DMS 273 treated with DMSO at 0.1 percent for 48 hours (cell line): ENCODE measurements around the gene PKLR.
"Not testable (repeated sequence)": the region's sequence is repeated elsewhere in the genome, so short reads cannot be mapped to it uniquely, and the experiment has no call there.

Experiments used
- DNase-seq: peaks from one replicate; lab custom pipeline; 2025; lab: John Stamatoyannopoulos, UW

PKLR gene

DNA sequence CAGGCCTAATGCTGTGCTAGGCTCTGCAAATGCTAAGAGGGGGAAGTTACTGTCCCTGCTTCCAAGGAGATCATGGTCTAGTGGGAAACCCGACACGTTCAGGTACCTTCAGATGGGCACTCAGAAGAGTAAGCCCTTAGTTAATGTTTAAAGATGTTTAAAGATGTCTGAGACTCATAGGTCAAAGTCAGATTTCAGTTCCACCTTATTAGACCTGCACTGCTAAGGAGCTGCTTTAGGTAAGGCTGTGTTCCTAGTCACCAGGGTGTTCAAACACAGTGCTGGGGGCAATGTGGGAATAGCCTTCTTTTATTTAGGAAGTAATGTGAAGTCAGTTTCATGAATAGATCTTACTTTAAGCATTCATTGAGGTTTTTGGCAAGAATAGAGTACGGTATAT lies 15.7 kb upstream of the PKLR start:
- DNase-seq = no peak

DNA sequence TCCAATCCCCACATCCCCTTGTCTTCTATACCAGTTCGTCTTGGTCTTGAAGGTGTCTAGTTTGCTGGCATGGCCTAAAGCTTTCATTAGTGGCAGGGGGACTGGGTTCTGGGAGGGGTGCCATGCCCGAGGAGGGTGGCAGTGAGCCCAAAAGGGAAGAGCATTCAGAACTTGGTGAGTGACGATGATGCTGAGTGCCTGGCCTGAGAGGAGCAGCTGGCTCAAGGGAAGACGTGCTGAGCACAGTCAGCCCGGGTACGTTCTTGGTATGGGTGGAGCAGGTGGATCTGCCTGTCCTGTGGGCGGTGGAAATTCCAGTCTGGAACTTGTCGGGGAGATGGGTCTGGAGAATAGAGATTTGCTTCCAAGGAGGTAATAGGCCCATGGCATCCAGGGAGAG lies 12.0 kb upstream of the PKLR start:
- no peak for DNase-seq

GRCh38 chr1:155309423-155310021 lies 8.3 kb upstream of the PKLR start:
- DNase-seq = no peak

GRCh38 chr1:155308493-155309422 lies 7.5 kb upstream of the PKLR start, which contains the start of gene FDPS:
Gene FDPS, plus strand, starts transcription at chr1:155308866. Its CDS starts 924 bp downstream, at chr1:155309790.
- peak; percentile 99 for DNase-seq

DNA sequence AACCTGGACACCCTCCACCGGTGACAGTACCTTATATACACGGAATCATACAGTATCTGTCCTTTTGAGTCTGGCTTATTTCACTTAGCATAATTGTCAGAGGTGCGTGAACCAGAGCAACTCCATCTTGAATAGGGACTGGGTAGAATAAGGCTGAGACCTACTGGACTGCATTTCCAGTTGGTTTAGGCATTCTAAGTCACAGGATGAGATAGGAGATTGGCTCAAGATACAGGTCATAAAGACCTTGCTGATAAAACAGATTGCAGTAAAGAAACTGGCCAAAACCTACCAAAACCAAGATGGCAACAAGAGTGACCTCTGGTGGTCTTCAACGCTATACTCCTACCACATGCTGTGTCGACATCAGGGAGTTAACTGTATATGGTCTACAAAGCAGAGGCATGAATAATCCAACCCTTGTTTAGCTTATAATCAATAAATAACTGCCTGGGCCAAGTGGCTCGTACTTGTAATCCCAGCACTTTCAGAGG lies 6.1 kb upstream of the PKLR start:
- peak; percentile 43 for DNase-seq

- no peak for DNase-seq
Measured at GRCh38 chr1:155305881-155306391, 4.7 kb upstream of the PKLR start.

- no peak for DNase-seq
Measured at GRCh38 chr1:155304558-155305063, 3.4 kb upstream of the PKLR start.

DNA sequence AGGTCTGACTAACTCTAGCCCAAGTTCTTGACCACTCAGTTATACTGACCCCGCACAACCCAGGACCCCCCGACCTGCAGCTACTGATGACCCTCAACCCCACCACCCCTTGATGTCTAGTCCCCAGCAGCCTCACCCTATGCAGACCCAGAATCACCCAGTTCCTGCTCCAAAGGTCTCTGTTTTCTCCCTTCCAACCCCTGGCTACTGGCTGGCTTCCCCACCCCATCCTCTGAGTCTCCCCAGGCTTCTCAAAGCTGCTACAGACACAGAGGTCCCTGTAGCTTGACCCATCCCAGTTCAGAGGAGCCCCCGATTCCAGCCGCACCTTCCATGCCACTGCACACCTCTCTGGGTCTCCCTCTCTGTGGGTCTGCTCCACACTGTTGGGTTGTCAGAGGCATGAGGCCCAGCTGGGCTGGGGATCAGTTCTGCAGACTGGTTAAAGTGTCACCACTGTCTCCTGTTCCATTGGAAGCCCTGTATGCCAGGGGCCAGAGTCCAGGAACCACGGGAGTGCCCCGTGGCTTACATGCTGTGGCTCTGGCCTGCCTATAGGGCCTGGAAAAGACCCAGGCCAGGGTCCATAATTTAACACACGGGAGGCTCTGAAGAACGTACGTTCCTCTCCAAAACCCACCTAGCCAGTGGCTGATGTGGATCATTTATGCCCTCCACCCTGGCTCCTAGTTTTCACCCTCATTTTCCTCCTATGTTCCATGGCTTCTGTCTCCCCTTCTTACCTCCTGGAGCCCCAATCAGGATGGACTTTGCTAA lies 497 bp downstream of the PKLR start:
- no peak for DNase-seq

DNA sequence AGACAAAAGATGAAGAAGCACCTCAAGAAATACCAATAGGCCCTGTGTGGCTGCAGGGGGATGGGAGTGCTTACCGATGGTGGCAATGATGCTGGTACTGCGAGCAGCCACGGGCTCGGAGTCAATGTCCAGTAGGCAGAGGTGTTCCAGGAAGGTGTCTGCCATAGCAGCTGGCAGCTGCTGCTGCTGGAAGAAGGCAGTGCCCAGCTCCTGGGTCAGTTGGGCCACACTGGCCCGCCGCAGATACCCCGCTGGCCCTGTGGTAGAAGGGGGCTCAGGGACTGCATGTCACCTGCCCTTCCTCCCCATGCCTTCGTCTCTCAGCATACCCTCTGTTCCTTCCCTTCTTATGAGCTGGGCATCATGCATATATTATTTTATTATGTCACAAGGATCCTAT lies 1.2 kb downstream of the PKLR start:
- DNase-seq = no peak

GRCh38 chr1:155297384-155297783 lies 3.9 kb downstream of the PKLR start:
- no peak for DNase-seq

DNA sequence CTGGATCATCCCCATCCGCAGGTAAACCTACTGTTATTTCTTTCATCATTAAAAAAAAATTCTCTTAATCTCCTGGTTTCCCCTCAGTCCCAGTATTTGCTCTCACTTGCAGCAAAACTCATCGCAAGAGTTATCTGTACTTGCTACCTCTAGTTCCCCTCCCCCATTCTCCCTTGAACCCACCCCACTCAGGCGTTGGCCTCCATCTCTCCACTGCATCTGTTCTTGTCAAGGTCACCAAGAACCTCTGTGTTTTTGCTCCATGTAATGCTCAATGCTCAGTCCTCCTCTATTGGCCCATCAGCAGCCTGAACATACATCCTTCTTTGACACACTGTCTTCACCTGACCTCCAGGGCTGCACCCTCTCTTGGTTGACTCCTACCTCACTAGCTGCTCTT lies 4.6 kb downstream of the PKLR start:
- no peak for DNase-seq

DNA sequence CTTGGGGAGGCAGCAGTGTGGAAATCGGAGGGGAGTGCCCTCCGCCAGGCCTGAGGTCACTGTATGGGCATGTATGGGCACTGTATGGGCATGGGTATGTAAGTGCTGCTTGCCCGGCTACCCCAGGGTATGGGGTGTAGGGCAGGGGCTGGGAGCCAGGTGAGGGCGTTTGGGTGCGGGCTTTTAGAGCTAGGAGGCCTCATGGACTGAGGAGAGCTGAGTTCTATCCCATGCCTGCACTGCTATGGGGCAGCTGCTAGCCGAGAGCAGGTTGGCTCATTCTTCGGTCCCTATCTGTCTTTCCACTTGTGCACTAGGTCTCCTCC lies 5.3 kb downstream of the PKLR start:
- DNase-seq = no peak

DNA sequence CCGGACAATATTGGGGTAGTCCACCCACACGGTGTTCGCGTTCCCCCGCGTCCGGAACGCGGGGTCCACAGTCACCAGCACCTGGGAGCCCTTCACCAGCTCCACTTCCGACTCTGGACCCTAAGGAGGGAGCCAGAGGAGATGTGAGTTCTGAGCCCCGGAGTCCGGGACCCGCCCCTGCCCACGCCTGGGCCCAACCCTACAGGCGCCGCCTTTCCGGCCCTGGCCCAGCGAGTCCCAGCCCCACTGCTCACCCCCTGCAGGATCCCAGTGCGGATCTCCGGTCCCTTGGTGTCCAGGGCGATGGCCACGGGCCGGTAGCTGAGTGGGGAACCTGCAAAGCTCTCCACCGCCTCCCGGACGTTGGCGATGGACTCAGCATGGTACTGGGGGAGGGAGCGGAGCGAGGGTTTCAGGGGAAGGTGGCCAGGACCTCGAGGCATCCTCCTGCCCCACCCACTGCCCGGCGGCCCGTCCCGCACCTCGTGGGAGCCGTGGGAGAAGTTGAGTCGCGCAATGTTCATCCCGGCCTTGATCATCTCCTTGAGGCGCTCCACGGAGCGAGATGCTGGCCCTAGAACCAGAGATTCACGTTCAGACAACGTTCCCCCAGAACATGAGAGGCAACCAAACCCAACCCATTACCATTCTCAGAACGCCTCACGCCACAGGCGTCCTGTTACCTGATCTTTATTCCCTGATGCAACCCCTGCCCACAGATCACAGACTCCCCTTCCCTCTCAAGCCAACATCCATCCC lies 5.9 kb downstream of the PKLR start:
- no peak for DNase-seq

GRCh38 chr1:155294520-155295182 lies 6.6 kb downstream of the PKLR start:
- DNase-seq = no peak

DNA sequence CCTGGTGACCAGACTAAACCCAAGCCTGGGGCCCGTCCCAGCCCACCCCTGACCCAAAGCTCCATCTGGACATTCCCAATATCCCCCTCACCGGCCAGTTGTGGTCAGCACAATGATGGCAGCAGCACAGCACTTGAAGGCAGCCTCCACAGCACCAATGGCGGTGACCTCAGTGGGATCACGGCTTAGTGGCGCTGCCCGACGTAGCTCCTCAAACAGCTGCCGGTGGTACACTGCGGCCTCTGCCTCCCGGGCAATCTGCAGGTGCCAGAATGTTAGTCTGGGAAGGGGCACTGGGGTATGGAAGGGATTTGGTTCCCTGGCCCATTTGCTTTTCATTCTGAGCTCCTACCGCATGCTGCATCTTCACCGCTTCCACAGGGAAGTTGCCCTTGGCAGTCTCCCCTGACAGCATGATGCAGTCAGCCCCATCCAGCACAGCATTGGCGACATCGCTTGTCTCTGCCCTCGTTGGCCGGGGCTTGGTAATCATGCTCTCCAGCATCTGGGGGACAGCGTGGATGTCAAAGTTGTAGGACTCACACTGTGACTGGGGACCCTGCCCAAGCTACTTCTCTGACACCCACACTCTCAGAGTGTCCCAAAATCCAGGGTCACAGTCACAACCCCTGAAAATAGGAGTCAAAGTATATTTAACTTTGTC lies 8.0 kb downstream of the PKLR start:
- no peak for DNase-seq

GRCh38 chr1:155291006-155291405 lies 10.2 kb downstream of the PKLR start:
- DNase-seq = not testable (repeated sequence)

GRCh38 chr1:155287987-155288543 lies 13.2 kb downstream of the PKLR start:
- DNase-seq = no peak

DNA sequence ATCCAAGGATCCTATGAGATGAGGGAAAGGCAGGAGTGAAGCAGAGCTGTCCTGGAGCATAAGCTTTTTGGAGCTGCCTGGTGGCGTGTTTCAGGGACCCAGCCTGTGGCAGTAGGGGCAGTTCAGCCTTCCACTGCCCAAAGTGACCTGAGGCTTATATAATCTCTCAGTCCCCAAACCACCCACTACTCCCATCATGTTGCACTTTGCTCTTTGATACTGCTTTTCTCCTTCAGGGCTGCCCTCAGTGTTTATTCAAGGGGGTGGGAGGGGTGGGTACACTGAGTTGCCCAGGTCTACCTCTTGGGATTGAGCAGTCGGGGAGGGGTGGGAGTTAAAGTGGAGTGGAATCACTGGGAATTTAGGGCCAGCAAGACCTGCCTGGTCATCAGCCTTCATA lies 14.7 kb downstream of the PKLR start:
- DNase-seq = no peak

- no peak for DNase-seq
Measured at GRCh38 chr1:155285631-155286044, 15.6 kb downstream of the PKLR start.

DNA sequence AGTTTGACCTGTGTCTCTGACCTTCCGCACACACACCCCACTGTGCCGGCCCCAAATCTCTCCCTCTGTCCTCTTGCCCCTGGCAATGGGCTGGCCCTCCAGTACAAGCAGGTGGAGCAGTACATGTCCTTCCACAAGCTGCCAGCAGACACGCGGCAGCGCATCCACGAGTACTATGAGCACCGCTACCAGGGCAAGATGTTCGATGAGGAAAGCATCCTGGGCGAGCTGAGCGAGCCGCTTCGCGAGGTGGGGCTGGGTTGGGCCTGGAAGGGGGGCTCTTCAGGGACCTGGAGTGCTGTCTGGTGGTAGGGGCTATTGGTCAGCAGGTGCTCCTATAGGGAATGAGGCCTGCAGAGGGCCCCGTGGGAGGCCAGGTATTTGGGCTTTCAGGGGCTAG lies 16.2 kb downstream of the PKLR start:
- no peak for DNase-seq
